Urinary bladder (tissue), 4 donors: ENCODE data around the gene MLXIPL. TPM values are rescaled to one million over a fixed set of nuclear protein-coding genes. Genes with fewer than 3 reads are reported as not detected.
"Not testable (repeated sequence)": the region's sequence is repeated elsewhere in the genome, so short reads cannot be mapped to it uniquely, and the experiment has no call there.

Source experiments
- DNase-seq: peaks from one replicate; pipeline ENCODE4 v3.0.0-alpha.2; 2015; ENCODE audit errors: extremely low spot score
- H3K27ac ChIP-seq: one replicate; pipeline ENCODE4 v1.5.1; 2013; ENCODE audit warnings: low read depth, mild to moderate bottlenecking, moderate library complexity
- H3K36me3 ChIP-seq: one replicate; pipeline ENCODE4 v1.6.1; 2013; ENCODE audit warnings: mild to moderate bottlenecking, moderate library complexity; ENCODE audit not compliant: insufficient read depth
- H3K4me1 ChIP-seq: one replicate; pipeline ENCODE4 v1.6.1; 2013; ENCODE audit warnings: mild to moderate bottlenecking, moderate library complexity; ENCODE audit not compliant: insufficient read depth
- H3K4me3 ChIP-seq: one replicate; pipeline ENCODE4 v1.5.1; 2013; ENCODE audit warnings: low read depth, low read length
- WGBS: extraction: QIAGEN DNeasy Blood & Tissue Kit; methylation state at CpG from one replicate; pipeline ENCODE4 v1.1.7; 2013; 5-methylcytosine and 5-hydroxymethylcytosine counted together
- polyA plus RNA-seq: library from polyadenylated mRNA; stranded (reverse); fragments of 200-250 nt; gene quantifications from one replicate; pipeline ENCODE4 v1.2.3, GENCODE V29; 2013
- total RNA-seq: library from RNA; depleted of rRNA; stranded (reverse); fragments of >200 nt; gene quantifications from one replicate; pipeline ENCODE4 v1.2.3, GENCODE V29; 2014
- donor health status: healthy with polysubstance abuse.
- donor health status: healthy.

The MLXIPL gene
- total and polyA plus RNA-seq, 2 donors = 0.37 to 4.1 TPM

DNA sequence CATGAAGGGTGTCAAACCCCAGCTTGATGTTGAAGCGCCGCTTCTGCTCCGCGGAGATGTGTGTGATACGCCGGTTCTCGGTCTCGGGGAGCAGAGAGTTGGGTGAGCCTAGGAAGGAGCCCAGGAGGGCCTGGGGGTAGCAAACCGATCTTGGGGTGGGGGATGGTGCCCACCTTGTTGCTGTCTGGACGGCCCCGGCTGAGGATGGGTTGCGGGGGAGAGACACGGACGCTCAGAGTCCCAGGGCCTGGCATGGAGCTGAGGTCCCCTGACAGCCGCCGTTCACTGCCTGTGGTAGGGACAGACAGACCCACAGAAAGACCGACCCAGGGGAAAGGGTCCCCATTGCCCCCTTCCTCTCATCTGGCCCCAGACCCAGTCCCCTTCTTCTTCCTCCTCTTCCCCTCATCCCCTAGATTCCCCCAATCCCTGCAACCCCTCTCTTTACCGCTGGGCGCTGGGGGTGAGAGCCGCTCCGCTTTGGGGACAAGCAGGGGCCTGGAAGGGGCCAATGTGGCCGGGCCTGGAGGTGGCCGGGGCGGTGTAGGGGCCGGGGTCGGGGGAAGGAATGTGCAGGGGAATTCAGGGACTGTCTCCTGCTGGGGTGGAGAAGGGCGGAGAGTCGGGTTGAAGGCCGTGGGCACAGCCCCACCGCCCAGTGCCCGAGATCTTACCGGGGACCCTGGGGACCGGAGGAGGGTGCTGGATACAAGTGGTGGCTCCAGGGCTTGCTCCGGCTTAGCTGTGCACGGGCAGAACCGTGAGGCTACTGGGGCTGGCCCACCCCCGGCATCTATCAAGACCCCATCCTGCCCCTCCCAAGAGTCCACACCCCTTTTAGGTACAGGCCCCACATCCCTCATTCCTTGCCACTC lies 27.9 kb downstream of the MLXIPL start:
- Histone ChIP-seq H3K4me1 (no peaks in the 10 kb centered on the region), H3K36me3 (no peaks in the 10 kb centered on the region), H3K27ac (no peak overlapping the region), H3K4me3 (no peak overlapping the region)
- no peak for DNase-seq
- 57% methylated on average over 37 of the region's 37 CpGs for WGBS

- H3K4me1 ChIP-seq = no peaks in the 10 kb centered on the region
- H3K4me3 ChIP-seq = no peak overlapping the region
- 89% methylated on average over 9 of the region's 9 CpGs for WGBS
- no peak overlapping the region for H3K27ac ChIP-seq
- no peaks in the 10 kb centered on the region for H3K36me3 ChIP-seq
- DNase-seq = no peak
Measured at GRCh38 chr7:73595358-73595757, 29.0 kb downstream of the MLXIPL start.

GRCh38 chr7:73593207-73594045 lies 30.9 kb downstream of the MLXIPL start:
- H3K4me3 ChIP-seq = no peak overlapping the region
- DNase-seq = no peak
- no peak overlapping the region for H3K27ac ChIP-seq
- no peaks in the 10 kb centered on the region for H3K36me3 ChIP-seq
- no peaks in the 10 kb centered on the region for H3K4me1 ChIP-seq
- 74% methylated on average over 14 of the region's 14 CpGs for WGBS

DNA sequence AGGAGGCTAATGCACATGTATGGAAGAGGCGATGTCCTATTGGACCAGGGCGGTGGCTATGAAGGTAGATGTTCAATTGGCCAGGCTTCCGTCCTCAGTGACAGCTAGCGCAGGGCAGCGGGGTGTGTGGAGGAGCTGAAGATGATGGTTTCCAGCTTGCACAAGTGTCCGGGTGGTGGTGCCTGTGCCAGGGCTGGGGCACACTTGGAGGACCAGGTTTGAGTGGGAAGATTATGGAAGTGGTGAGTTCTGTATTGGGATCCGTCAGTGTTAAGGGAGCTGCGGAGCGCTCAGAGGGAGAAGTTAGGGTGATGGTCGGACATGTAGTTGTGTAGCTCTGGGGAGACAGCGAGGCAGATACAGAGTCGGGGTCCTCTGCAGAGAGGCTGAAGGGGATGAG lies 37.4 kb downstream of the MLXIPL start:
- Histone ChIP-seq H3K4me1 (no peaks in the 10 kb centered on the region), H3K4me3 (no peak overlapping the region), H3K27ac (no peak overlapping the region), H3K36me3 (no peaks in the 10 kb centered on the region)
- no peak for DNase-seq
- 95% methylated on average over 12 of the region's 12 CpGs for WGBS

GRCh38 chr7:73585196-73585595 lies 39.1 kb downstream of the MLXIPL start:
- H3K4me3 ChIP-seq = no peak overlapping the region
- H3K36me3 ChIP-seq = no peaks in the 10 kb centered on the region
- H3K27ac ChIP-seq = no peak overlapping the region
- 74% methylated on average over 2 of the region's 2 CpGs for WGBS
- no peaks in the 10 kb centered on the region for H3K4me1 ChIP-seq
- DNase-seq = no peak

DNA sequence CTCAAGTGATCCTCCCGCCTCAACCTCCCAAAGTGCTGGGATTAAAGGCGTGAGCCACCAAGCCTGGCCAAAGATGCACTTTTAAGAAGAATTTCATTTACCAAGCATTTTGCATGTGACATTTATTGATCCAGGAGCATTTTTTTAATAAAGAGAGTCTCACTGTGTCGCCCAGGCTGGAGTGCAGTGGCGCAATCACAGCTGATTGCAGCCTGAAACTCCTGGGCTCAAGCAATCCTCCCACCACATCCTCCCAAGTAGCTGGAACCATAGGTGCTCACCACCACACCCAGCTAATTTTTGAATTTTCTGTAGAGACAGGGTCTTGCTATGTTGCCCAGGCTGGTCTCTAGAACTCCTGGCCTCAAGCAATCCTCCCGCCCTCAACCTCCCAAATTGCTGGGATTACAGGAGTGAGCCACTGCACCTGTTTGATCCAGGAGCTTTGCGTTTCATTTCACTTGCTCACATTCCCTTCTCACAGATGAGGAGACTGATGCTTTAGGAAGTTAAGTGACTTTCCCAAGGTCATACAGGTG lies 41.6 kb downstream of the MLXIPL start:
- Histone ChIP-seq H3K4me1 (no peaks in the 10 kb centered on the region), H3K4me3 (no peak overlapping the region), H3K27ac (no peak overlapping the region), H3K36me3 (no peaks in the 10 kb centered on the region)
- DNase-seq = no peak
- 90% methylated on average over 6 of the region's 6 CpGs for WGBS

- not testable (repeated sequence) for H3K27ac ChIP-seq, DNase-seq
Measured at GRCh38 chr7:73581006-73581405, 43.3 kb downstream of the MLXIPL start.

GRCh38 chr7:73578342-73579128 lies 45.8 kb downstream of the MLXIPL start, which contains the start of gene TBL2:
TBL2 (minus strand) TSS chr7:73578579; CDS start chr7:73578549, 30 bp downstream.
- no peaks in the 10 kb centered on the region for H3K36me3 ChIP-seq
- H3K27ac ChIP-seq = peak within 1 kb of the TSS; percentile 82
- no peaks in the 10 kb centered on the region for H3K4me1 ChIP-seq
- peak within 1 kb of the TSS; percentile 76 for H3K4me3 ChIP-seq
- DNase-seq = peak; percentile 97
- WGBS = under 1% methylated on average over 75 of the region's 75 CpGs

More at GRCh38 chr7:73581006-73581405, 43.3 kb downstream of the MLXIPL start:
- not testable (repeated sequence) for H3K36me3 ChIP-seq, H3K4me3 ChIP-seq, H3K4me1 ChIP-seq
- WGBS = 81% methylated on average over 9 of the region's 9 CpGs

DNA sequence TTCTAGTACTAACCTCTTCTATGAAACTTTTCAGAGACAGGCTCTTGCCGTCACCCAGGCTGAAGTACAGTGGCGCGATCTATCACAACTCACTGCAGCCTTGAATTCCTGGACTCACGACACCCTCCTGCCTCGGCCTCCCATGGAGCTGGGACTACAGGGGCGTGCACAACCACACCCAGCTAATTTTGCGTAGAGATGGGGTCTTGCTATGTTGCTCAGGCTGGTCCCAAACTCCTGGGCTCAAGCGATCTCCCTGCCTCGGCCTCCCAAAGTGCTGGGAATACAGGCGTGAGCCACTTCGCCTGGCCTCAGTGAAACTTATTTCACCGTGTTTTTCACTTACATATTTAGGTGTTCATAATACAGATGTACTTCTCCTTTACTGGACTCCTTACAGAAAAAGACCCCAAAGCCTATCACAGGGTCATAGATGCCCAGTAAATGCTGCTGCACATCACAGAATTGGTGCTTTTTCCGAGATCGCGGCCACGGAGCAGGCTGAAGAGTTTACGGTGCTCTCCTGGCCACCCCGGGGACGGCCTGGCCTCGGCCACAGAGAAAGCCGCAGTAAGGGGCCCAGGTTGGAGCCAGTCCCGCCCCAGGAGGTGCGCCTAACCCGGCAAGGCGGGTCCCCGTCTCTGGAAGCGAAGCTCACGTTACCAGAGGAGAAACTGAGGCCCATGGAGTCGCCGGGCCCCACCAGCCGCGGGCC lies 46.5 kb downstream of the MLXIPL start:
- H3K4me3 ChIP-seq = peak overlapping the region; percentile 76
- no peak for DNase-seq
- no peaks in the 10 kb centered on the region for H3K36me3 ChIP-seq
- H3K27ac ChIP-seq = peak overlapping the region; percentile 82
- H3K4me1 ChIP-seq = no peaks in the 10 kb centered on the region
- 10% methylated on average over 32 of the region's 32 CpGs for WGBS

DNA sequence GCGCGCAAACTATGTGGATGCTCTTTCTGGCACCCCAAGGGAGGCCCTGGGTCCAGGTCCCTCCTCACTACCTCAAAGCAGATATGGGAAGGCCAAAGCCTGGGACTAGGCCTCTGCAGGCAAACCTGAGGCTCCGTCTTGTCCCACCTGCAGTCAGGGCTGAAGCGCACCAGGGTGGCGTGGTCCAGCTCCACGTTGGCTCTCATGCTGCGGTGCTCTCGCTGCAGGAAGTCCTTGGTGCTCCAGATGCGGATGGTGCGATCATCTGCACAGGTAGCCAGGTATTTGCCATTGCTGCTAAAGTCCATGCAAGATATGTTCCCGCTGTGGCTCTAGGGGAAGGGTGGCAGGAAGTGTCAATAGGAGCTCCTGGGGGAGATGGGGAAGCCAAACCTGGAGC lies 50.5 kb downstream of the MLXIPL start:
- Histone ChIP-seq H3K4me1 (no peaks in the 10 kb centered on the region), H3K27ac (no peak overlapping the region), H3K4me3 (no peak overlapping the region), H3K36me3 (peaks cover 5% of the 10 kb centered on the region)
- DNase-seq = no peak
- 98% methylated on average over 11 of the region's 11 CpGs for WGBS

GRCh38 chr7:73573276-73573675 lies 51.0 kb downstream of the MLXIPL start:
- H3K27ac ChIP-seq = no peak overlapping the region
- no peak overlapping the region for H3K4me3 ChIP-seq
- WGBS = 94% methylated on average over 9 of the region's 9 CpGs
- no peaks in the 10 kb centered on the region for H3K4me1 ChIP-seq
- H3K36me3 ChIP-seq = peaks cover 5% of the 10 kb centered on the region
- DNase-seq = no peak

DNA sequence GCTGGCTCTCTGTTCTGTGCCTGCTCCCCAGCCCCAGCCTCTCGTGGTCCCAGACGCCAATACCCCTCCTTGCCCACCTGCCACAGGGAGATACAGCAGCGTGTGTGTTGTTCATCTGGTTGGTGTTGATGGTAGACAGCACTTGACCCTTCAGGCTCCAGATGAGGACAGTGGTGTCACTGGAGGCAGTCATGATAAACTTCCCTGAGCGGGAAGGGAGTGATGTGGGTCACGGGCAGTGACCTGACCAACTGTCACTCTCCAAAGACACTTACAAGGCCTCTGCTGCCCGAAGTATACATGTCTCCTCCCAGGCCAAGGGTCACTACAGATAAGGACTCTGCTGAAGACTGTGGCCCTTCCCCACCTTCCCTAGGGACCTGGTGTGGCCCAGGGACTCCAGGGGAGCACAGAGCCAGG lies 51.5 kb downstream of the MLXIPL start:
- no peak overlapping the region for H3K27ac ChIP-seq
- H3K4me3 ChIP-seq = no peak overlapping the region
- no peak for DNase-seq
- no peaks in the 10 kb centered on the region for H3K4me1 ChIP-seq
- 79% methylated on average over 6 of the region's 6 CpGs for WGBS
- peaks cover 5% of the 10 kb centered on the region for H3K36me3 ChIP-seq
